Measurements from ENCODE around the gene LRRC18.

DNA sequence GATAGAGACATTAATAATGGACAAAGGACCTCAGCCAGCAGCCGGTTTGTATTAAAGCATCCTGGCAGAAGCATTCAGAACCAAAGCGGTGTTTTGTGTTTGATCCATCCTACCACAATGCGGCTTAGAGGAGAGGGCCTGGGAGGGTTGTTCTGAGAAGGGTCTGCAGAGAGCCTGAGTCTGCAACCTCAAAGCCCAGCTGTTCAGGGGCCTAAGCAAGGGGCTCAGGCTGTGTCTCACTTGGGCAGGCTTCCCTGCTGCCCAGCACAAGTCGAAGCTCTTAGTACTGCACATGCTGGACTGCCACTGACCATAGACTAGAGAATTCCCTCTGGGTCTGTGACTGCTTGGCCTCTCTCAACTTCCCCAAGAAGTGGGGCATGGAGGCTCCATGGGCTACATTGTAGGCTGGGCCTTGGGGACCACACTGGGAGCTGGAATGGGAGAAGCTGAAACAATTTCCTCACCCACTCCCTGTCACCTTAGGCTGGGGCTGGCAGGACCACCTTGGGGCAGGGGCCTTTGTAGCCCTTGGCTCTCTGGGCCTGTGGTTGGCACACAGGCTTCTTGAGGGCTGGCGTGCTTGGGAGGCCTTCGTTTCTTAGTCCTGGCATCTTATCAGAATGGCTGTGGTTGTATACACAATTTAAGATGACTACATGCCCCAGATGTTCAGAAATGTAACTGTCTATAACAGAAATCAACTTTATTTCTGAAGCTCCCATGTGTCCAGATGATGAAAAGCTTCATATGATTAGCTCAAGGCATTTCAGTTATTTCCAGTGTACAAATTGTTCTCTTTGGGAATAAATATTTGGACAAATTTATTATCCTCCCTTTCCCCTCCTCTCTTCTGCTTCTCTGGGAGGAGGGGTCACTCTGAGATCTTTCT, 44.5 kb downstream of the LRRC18 start:
- no peak for TF ChIP-seq SIN3A (IDR thresholded peaks at IDR 0.05; ENCODE audit: borderline replicate concordance, insufficient read depth, low read length)
- TF ChIP-seq, protein P1, sequence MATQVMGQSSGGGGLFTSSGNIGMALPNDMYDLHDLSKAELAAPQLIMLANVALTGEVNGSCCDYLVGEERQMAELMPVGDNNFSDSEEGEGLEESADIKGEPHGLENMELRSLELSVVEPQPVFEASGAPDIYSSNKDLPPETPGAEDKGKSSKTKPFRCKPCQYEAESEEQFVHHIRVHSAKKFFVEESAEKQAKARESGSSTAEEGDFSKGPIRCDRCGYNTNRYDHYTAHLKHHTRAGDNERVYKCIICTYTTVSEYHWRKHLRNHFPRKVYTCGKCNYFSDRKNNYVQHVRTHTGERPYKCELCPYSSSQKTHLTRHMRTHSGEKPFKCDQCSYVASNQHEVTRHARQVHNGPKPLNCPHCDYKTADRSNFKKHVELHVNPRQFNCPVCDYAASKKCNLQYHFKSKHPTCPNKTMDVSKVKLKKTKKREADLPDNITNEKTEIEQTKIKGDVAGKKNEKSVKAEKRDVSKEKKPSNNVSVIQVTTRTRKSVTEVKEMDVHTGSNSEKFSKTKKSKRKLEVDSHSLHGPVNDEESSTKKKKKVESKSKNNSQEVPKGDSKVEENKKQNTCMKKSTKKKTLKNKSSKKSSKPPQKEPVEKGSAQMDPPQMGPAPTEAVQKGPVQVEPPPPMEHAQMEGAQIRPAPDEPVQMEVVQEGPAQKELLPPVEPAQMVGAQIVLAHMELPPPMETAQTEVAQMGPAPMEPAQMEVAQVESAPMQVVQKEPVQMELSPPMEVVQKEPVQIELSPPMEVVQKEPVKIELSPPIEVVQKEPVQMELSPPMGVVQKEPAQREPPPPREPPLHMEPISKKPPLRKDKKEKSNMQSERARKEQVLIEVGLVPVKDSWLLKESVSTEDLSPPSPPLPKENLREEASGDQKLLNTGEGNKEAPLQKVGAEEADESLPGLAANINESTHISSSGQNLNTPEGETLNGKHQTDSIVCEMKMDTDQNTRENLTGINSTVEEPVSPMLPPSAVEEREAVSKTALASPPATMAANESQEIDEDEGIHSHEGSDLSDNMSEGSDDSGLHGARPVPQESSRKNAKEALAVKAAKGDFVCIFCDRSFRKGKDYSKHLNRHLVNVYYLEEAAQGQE (IDR thresholded peaks at IDR 0.05; ENCODE audit: insufficient read depth in 1 of 2, low read depth in 2 of 2, low read length in 2 of 2) = no peak
- TF ChIP-seq TAF1 (IDR thresholded peaks at IDR 0.05; ENCODE audit: borderline replicate concordance, insufficient read depth, low read length) = no peak

Measured in PFSK-1 (cell line).